OCI-LY3 (cell line): Measurements from ENCODE around the gene PADI3.

Experiments
- CTCF ChIP-seq: fragments of 200-600, 300-600 bp; sonication (generic); IDR thresholded peaks from 2 replicates; pipeline ENCODE4 v1.5.1; 2014; ENCODE audit warnings: antibody characterized with exemption, low read length, low read depth
- EZH2phosphoT487 ChIP-seq: fragments of 200-600 bp; shearing (Covaris generic); IDR thresholded peaks from 2 replicates; pipeline ENCODE4 v1.6.1; 2018; ENCODE audit warnings: antibody characterized with exemption, mixed run types, low read depth

DNA sequence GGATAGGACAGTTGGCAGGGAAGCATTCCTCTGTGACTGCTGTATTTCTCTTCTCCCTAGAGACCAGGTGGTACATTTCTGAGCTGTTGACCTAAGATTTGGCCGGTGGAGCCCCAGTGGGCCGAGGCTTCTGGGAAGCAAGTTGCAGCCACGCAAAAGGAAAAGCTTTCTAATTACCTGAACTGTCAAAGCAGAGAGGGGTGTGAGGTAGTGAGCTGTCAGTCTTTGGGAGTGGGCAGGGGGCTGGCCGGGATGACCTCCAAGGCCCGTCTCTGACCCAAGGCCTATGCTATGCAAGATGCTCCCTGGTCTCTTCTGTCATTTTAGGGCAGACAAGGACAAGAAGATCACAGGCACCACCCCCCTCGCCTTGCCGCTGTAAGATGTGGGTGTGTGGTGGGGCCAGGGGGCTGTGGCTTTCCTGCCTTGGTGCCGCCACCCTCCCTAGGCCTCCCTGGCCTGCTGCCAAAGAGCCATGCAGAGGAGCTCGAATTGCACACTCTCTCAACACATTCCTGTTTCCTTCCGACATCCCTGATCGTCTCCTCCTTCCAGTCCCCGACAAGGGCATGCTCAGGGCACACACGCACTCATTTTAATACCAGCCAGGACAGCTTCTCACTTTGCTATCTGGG, 36.3 kb upstream of the PADI3 start:
- TF ChIP-seq CTCF (no peak), EZH2phosphoT487 (no peak)
